Transverse colon (tissue), 3 donors: ENCODE data around the gene PIK3AP1.

ENCODE experiments used
- EP300 ChIP-seq: sonication (generic); formaldehyde crosslinking; IDR thresholded peaks from one replicate; pipeline ENCODE4 v1.6.1; 2017; ENCODE audit warnings: antibody characterized with exemption, low read depth
- POLR2AphosphoS5 ChIP-seq, 3 donors: sonication (generic); formaldehyde crosslinking; IDR thresholded peaks; one replicate each; pipeline ENCODE4 v1.6.1; 2016; ENCODE audit warnings: antibody characterized with exemption in 3 of 3

DNA sequence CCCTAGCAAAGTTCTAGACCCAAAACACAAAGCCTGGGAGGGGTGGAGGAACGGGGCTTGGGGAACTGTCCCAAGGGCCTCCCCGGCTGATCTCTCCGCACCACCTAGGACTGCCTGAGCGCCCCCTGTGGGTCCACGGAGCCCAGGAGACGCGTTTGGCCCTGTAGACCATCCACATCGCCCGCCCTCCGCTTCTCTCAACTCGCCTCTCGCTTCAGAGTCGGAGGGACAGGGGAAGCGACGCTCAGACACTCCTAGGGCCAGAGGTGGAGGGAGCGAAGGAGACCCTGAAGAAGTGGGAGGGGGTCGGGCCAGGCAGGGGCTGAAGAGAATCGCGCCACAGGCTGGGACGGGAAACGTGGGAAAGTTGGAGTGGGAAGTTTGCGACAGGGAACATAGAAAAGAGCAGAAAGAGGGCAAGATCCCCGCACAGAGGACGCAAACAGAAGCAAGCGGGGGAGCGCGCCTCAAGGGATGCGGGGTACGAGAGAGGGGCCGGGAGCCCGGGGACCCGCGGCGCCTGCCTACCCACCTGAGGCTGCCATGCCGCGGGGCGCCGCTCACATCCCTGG lies 378 bp downstream of the PIK3AP1 start:
- TF ChIP-seq EP300 (no peak), POLR2AphosphoS5 (IDR thresholded peaks at IDR 0.05) (no peak)
